ENCODE measurements around the gene CCDC92B. TPM values are rescaled to one million over a fixed set of nuclear protein-coding genes. Genes with fewer than 3 reads are reported as not detected.

Gene CCDC92B
- total RNA-seq, 1 experiment from 2014 or later, result 15.2 TPM

DNA sequence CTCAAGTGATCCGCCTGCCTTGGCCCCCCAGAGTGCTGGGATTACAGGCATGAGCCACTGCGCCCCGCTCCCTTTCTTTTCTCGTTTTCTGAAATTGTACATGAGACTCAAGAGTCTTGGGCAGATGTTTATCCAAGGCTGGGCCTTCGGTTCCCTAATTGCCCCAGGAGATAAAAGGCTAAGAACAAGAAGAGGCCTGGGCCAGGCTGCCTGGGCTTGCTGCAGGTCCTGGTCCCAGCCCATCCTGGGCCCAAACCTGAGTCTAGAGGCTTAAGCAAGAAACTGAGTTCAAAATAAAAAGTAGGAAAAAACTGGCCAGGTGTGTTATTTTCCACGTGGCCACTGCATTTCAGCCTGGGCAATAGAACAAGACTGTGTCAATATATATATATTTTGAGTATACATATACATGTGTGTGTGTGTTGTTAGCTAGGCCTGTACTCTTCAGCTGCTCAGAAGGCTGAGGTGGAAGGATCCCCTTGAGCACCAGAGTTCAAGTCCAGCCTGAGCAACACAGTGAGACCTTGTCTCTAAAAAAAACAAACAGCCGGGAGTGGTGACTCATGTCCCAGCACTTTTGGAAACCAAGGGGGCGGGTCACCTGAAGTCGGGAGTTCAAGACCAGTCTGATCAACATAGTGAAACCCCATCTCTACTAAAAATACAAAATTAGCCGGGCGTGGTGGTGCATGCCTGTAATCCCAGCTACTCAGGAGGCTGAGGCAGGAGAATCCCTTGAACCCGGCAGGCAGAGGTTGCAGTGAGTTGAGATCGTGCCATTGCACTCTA, 31.1 kb downstream of the CCDC92B start:
- H3K9me3 Mint-ChIP-seq, result no peaks in the 10 kb centered on the region
- TF ChIP-seq CBFB (CRISPR knock-in tag; IDR thresholded peaks at IDR 0.05; ENCODE audit: low read depth), result no peak
- no peak for ATAC-seq
- H3K4me3 Mint-ChIP-seq, result no peak overlapping the region
- peaks cover 22% of the 10 kb centered on the region for H3K4me1 Mint-ChIP-seq
- ChIA-PET CTCF (interaction anchor here (0.5 kb wide), 1 partner anchor 43 kb away, joined by 3 read pairs; no protein-coding TSS in a partner anchor), POLR2A (no interaction called here)
- H3K27ac Mint-ChIP-seq, result no peak overlapping the region
- H3K36me3 Mint-ChIP-seq, result no peaks in the 10 kb centered on the region
- no peak for DNase-seq (ENCODE audit: low spot score)
- no peaks in the 10 kb centered on the region for H3K27me3 Mint-ChIP-seq (ENCODE audit: low read depth)

DNA sequence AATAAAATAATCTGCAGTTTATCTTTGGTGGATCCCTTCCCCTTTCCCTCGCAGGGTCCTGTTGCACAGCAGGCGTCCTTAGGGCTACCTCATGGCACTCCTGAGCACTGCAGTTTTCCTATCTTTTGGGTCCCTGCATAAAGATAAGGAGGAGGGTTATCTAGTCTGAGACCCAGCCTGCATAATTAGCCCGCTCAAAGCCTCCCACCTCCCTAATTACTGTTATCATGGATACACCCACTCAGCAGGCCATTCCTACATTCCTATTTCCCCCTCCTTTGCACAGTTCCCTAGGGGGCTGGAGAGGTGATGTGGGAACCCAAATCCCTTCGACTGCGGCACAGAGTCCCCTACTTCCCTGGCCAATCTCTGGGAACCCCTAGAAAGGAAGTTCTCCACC, 32.8 kb downstream of the CCDC92B start:
- no peak overlapping the region for H3K4me3 Mint-ChIP-seq
- no peaks in the 10 kb centered on the region for H3K36me3 Mint-ChIP-seq
- H3K27me3 Mint-ChIP-seq (ENCODE audit: low read depth), result peaks cover 7% of the 10 kb centered on the region
- ChIA-PET CTCF (interaction anchor here (1.2 kb wide), 1 partner anchor 296 kb away, joined by 3 read pairs; no protein-coding TSS in a partner anchor), POLR2A (no interaction called here)
- H3K4me1 Mint-ChIP-seq, result peaks cover 24% of the 10 kb centered on the region
- H3K27ac Mint-ChIP-seq, result no peak overlapping the region
- no peak for ATAC-seq
- no peaks in the 10 kb centered on the region for H3K9me3 Mint-ChIP-seq
- no peak for TF ChIP-seq SP1 (CRISPR knock-in tag; conservative IDR thresholded peaks at IDR 0.05)
- TF ChIP-seq, protein P1, sequence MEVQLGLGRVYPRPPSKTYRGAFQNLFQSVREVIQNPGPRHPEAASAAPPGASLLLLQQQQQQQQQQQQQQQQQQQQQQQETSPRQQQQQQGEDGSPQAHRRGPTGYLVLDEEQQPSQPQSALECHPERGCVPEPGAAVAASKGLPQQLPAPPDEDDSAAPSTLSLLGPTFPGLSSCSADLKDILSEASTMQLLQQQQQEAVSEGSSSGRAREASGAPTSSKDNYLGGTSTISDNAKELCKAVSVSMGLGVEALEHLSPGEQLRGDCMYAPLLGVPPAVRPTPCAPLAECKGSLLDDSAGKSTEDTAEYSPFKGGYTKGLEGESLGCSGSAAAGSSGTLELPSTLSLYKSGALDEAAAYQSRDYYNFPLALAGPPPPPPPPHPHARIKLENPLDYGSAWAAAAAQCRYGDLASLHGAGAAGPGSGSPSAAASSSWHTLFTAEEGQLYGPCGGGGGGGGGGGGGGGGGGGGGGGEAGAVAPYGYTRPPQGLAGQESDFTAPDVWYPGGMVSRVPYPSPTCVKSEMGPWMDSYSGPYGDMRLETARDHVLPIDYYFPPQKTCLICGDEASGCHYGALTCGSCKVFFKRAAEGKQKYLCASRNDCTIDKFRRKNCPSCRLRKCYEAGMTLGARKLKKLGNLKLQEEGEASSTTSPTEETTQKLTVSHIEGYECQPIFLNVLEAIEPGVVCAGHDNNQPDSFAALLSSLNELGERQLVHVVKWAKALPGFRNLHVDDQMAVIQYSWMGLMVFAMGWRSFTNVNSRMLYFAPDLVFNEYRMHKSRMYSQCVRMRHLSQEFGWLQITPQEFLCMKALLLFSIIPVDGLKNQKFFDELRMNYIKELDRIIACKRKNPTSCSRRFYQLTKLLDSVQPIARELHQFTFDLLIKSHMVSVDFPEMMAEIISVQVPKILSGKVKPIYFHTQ (CRISPR knock-in tag; IDR thresholded peaks at IDR 0.05), result no peak
- TF ChIP-seq EMX1 (CRISPR knock-in tag; IDR thresholded peaks at IDR 0.05), result no peak
- TF ChIP-seq FOXK1 (CRISPR knock-in tag; IDR thresholded peaks at IDR 0.05), result no peak
- TF ChIP-seq, protein P2, sequence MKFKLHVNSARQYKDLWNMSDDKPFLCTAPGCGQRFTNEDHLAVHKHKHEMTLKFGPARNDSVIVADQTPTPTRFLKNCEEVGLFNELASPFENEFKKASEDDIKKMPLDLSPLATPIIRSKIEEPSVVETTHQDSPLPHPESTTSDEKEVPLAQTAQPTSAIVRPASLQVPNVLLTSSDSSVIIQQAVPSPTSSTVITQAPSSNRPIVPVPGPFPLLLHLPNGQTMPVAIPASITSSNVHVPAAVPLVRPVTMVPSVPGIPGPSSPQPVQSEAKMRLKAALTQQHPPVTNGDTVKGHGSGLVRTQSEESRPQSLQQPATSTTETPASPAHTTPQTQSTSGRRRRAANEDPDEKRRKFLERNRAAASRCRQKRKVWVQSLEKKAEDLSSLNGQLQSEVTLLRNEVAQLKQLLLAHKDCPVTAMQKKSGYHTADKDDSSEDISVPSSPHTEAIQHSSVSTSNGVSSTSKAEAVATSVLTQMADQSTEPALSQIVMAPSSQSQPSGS (CRISPR knock-in tag; IDR thresholded peaks at IDR 0.05; ENCODE audit: borderline replicate concordance, low read depth), result no peak
- TF ChIP-seq GRHL2 (CRISPR knock-in tag; IDR thresholded peaks at IDR 0.05; ENCODE audit: insufficient replicate concordance, severe bottlenecking), result no peak
- no peak for TF ChIP-seq SMAD4 (CRISPR knock-in tag; IDR thresholded peaks at IDR 0.05)
- no peak for TF ChIP-seq MXD4 (CRISPR knock-in tag; IDR thresholded peaks at IDR 0.05; ENCODE audit: borderline replicate concordance)
- DNase-seq (ENCODE audit: low spot score), result no peak

DNA sequence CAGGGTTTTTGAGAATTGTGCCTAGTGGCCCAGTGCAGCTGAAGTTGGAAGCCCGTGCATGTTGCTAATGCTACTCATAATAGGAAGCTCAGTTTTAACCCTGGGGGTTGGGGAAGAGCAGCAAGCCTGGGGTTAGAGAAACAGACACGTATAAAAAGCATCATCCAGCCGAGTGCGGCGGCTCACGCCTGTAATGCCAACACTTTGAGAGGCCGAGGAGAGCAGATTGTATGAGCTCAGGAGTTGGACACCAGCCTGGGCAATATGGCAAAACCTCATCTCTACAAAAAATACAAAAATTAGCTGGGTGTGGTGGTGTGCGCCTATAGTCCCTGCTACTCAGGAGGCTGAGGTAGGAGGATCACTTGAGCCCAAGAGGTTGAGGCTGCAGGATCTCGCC, 35.6 kb downstream of the CCDC92B start:
- no peak overlapping the region for H3K27ac Mint-ChIP-seq
- ChIA-PET CTCF (interaction anchor here (0.5 to 1.8 kb wide), 2 partner anchors 10 to 58 kb away, joined by 7 read pairs; no protein-coding TSS in a partner anchor), POLR2A (interaction anchor here (0.6 kb wide), 1 partner anchor 12 kb away, joined by 6 read pairs; no protein-coding TSS in a partner anchor)

More for the DNA sequence above, 35.6 kb downstream of the CCDC92B start:
- DNase-seq (ENCODE audit: low spot score) (no peak), ATAC-seq (no peak)
- Mint-ChIP-seq H3K9me3 (no peaks in the 10 kb centered on the region), H3K27me3 (ENCODE audit: low read depth) (peaks cover 7% of the 10 kb centered on the region), H3K4me1 (peaks cover 29% of the 10 kb centered on the region), H3K36me3 (no peaks in the 10 kb centered on the region), H3K4me3 (no peak overlapping the region)
- TF ChIP-seq, protein P3, sequence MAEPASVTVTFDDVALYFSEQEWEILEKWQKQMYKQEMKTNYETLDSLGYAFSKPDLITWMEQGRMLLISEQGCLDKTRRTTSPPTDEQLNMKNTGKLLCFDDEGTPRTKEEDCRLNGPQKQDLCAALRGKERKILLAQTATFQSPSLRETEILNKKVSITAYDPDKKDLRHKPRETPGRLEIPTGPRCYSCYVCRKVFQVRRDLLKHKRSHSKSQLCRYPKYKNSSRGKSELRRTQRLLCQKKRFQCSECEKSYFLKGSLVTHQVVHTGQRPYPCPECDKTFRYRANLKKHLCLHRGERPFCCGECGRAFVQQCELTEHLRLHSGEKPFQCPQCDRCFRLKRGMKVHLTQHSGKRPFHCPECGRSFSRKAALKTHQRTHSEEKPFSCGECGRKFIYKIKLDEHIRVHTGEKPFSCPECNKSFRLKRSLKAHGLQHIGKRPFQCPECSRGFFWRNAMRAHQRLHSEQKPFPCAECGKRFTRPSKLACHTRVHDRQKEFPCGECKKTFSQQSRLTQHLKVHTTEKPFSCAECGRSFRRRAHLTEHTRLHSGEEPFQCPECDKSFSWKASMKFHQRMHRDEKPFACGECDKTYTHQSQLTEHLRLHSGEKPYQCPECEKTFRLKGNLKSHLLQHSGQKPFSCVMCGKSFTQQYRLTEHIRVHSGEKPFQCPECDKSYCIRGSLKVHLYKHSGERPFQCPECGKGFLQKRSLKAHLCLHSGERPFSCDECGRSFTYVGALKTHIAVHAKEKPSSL (CRISPR knock-in tag; conservative IDR thresholded peaks at IDR 0.05), result no peak
- TF ChIP-seq ZNF317 (CRISPR knock-in tag; IDR thresholded peaks at IDR 0.05; ENCODE audit: borderline replicate concordance, low read depth) (no peak), JAZF1 (CRISPR knock-in tag; IDR thresholded peaks at IDR 0.05) (no peak), CREB1 (CRISPR knock-in tag; IDR thresholded peaks at IDR 0.05) (no peak), ZNF396 (CRISPR knock-in tag; IDR thresholded peaks at IDR 0.05; ENCODE audit: borderline replicate concordance) (no peak), ZNF416 (CRISPR knock-in tag; IDR thresholded peaks at IDR 0.05) (no peak), NR2C2 (CRISPR knock-in tag; IDR thresholded peaks at IDR 0.05) (no peak), SOX15 (CRISPR knock-in tag; IDR thresholded peaks at IDR 0.05) (no peak)
- TF ChIP-seq, protein P2 (CRISPR knock-in tag; IDR thresholded peaks at IDR 0.05; ENCODE audit: borderline replicate concordance, low read depth), result no peak
- TF ChIP-seq, protein P4, sequence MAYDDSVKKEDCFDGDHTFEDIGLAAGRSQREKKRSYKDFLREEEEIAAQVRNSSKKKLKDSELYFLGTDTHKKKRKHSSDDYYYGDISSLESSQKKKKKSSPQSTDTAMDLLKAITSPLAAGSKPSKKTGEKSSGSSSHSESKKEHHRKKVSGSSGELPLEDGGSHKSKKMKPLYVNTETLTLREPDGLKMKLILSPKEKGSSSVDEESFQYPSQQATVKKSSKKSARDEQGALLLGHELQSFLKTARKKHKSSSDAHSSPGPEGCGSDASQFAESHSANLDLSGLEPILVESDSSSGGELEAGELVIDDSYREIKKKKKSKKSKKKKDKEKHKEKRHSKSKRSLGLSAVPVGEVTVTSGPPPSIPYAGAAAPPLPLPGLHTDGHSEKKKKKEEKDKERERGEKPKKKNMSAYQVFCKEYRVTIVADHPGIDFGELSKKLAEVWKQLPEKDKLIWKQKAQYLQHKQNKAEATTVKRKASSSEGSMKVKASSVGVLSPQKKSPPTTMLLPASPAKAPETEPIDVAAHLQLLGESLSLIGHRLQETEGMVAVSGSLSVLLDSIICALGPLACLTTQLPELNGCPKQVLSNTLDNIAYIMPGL (CRISPR knock-in tag; IDR thresholded peaks at IDR 0.05), result no peak

Measured in WTC11 (cell line).